ENCODE measurements around the gene CHST15. TPM values are rescaled to one million over a fixed set of nuclear protein-coding genes. Genes with fewer than 3 reads are reported as not detected.

Gene CHST15
- total and polyA plus RNA-seq, 2 of the 8 experiments (the other 6 are each of a cell fraction or from before 2014, with no cell fraction given): 8.8 to 9.1 TPM

DNA sequence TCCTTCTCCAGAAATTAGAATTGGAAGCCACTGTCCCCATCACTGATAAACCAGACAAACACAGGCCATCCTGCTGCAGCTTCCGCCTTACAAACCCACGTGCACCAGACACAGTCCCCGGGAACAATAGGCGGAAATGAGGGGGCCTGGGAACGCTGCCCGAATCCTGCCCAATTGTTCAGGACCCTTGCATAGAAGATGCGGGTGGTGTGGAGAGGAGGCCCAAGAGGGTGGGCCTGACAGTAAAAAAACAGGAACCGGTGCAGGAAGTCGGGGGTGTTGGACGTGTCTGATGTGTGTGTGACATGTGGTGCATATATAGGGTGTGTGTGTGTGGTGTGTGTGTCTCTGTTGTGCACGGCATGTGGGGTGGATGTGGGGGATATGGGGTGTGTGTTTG lies 26.5 kb upstream of the CHST15 start:
- WGBS, 2 experiments (ENCODE audit: extremely low coverage in 1 of 2, insufficient coverage in 1 of 2, insufficient read length in 1 of 2, insufficient replicate concordance in 2 of 2, low coverage in 1 of 2, low lambda C conversion rate in 2 of 2, missing lambda C conversion rate in 1 of 2): 84% methylated on average over 11 of the region's 11 CpGs; no CpG with 5 or more reads in 1 of the 2 experiments

More for the DNA sequence above, 26.5 kb upstream of the CHST15 start:
- H2BK5ac ChIP-seq (ENCODE audit: low read depth, low read length): no peak overlapping the region
- FAIRE-seq (no peak), DNase-seq (ENCODE audit: low read depth in 1 of 2, low spot score in 2 of 2) (no peak)
- H3K27ac ChIP-seq (ENCODE audit: low read depth, low read length): no peak overlapping the region
- H2BK20ac ChIP-seq (ENCODE audit: low read length): no peak overlapping the region
- 0 out of 2 replicates have a peak overlapping the region, but pooled peaks have one; percentile 68 for H2BK12ac ChIP-seq (ENCODE audit: low read depth, low read length)
- H3K4ac ChIP-seq (replicated peaks; ENCODE audit: insufficient read length, low read depth, low read length): no peak overlapping the region
- H3K23me2 ChIP-seq (ENCODE audit: low read depth, low read length): peaks cover 17% of the 10 kb centered on the region; the same call in 1 of the 2 replicates
- no peak overlapping the region for H3K4me3 ChIP-seq (ENCODE audit: extremely low read depth in 1 of 4, insufficient read depth in 2 of 4, low read depth in 3 of 4, low read length in 4 of 4)
- H3K36me3 ChIP-seq (ENCODE audit: control insufficient read depth in 2 of 4, insufficient read depth in 4 of 4, low read length in 3 of 4): no peaks in the 10 kb centered on the region
- POLR2A ChIA-PET (ENCODE audit: partially characterized antibody): no interaction called here
- H3K9me3 ChIP-seq (ENCODE audit: insufficient read depth in 2 of 2, low read depth in 1 of 2, low read length in 1 of 2): no peaks in the 10 kb centered on the region
- H2BK120ac ChIP-seq (replicated peaks; ENCODE audit: low read depth, low read length): no peak overlapping the region
- H2AFZ ChIP-seq (ENCODE audit: low read length): no peak overlapping the region
- no peak overlapping the region for H4K91ac ChIP-seq (replicated peaks; ENCODE audit: insufficient read length, low read length)
- H3K23ac ChIP-seq (ENCODE audit: insufficient read length): no peak overlapping the region
- H3K4me2 ChIP-seq (ENCODE audit: insufficient read depth in 1 of 2, low read depth in 2 of 2, low read length in 2 of 2): no peak overlapping the region
- CTCF ChIA-PET (ENCODE audit: partially characterized antibody): interaction anchor here (1.5 to 1.8 kb wide), 2 partner anchors 13 to 73 kb away, joined by 3 to 6 read pairs; no protein-coding TSS in a partner anchor
- no peak overlapping the region for H3K14ac ChIP-seq (ENCODE audit: insufficient read length)
- H3K18ac ChIP-seq (ENCODE audit: extremely low read depth, low read length): no peak overlapping the region
- peaks cover 0 to 10% of the 10 kb centered on the region in 2 experiments for H4K20me1 ChIP-seq (replicated peaks in 1 of 2; ENCODE audit: control insufficient read depth in 1 of 2, insufficient read depth in 2 of 2, low read length in 2 of 2)
- H3K79me2 ChIP-seq (ENCODE audit: control insufficient read depth in 1 of 2, insufficient read depth in 2 of 2, low read length in 2 of 2): no peaks in the 10 kb centered on the region
- no peak overlapping the region for H3K56ac ChIP-seq (replicated peaks; ENCODE audit: insufficient read length, low read depth, low read length)
- no peak overlapping the region for H4K8ac ChIP-seq (ENCODE audit: extremely low read depth, insufficient read depth, low read length)
- TF ChIP-seq, protein P1, sequence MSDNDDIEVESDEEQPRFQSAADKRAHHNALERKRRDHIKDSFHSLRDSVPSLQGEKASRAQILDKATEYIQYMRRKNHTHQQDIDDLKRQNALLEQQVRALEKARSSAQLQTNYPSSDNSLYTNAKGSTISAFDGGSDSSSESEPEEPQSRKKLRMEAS (IDR thresholded peaks at IDR 0.05): no peak
- no peak for TF ChIP-seq RNF2 (IDR thresholded peaks at IDR 0.05; ENCODE audit: borderline replicate concordance, low read depth, low read length, missing control alignments, poor library complexity, severe bottlenecking)
- H3K4me1 ChIP-seq (replicated peaks in 1 of 4; ENCODE audit: control insufficient read depth in 3 of 4, insufficient read depth in 4 of 4, low read length in 3 of 4): no peaks in the 10 kb centered on the region; a peak in 1 of 7 replicates
- H4K5ac ChIP-seq (ENCODE audit: insufficient read length, low read depth, low read length): no peak overlapping the region
- H3K27me3 ChIP-seq (replicated peaks in 1 of 4; ENCODE audit: control insufficient read depth in 3 of 4, extremely low read depth in 1 of 4, insufficient read depth in 3 of 4, low read length in 3 of 4): no peaks in the 10 kb centered on the region; a peak in 1 of 7 replicates
- no peak overlapping the region for H3K9ac ChIP-seq (replicated peaks in 1 of 4; ENCODE audit: extremely low read depth in 1 of 4, low read depth in 3 of 4, low read length in 3 of 4)
- no peak overlapping the region for H2AK5ac ChIP-seq (ENCODE audit: low read depth, low read length)
- H3K79me1 ChIP-seq (ENCODE audit: low read depth, low read length): no peaks in the 10 kb centered on the region
- H2BK15ac ChIP-seq (ENCODE audit: low read length): no peak overlapping the region
